GM18526 (cell line): ENCODE data around the gene LRBA.

ENCODE experiments used
- POLR2A ChIP-seq: IDR thresholded peaks from 3 replicates; pipeline ENCODE4 v1.6.1; 2011; ENCODE audit not compliant: insufficient read length; ENCODE audit errors: extremely low read depth

Gene LRBA

DNA sequence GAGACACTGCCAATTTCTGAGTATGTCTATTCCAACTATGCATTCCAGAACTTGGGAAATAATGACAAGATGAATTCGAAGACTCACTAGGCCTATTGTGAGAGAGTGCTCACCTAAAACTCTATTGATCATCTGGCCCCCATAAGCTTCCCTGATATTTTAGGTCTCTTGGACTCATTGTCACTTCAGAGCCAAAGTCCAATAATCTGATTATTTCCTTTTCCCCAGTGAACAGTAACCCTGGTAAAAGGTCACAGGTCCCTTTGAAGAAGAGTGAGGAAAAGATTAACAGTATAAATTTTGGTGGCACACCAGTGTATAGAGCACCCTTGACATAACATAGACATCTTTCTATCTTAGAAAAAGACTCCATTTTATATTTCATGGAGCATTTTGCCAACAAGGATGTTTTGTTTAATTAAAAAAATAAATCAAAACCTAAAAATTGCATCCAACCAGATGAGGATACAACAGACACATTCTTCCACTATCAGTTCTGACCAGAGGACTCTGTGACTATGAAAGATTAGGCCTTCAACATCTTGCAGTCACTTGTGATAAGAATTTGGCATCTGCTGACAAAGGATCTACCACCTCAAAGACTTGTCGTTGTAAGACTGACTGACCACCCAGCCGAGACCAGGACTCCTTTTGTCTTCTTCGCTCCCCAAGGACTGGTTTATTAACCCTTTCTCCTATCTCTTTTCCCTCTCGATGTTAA is 241.2 kb downstream of the LRBA start:
- no peak for TF ChIP-seq POLR2A

DNA sequence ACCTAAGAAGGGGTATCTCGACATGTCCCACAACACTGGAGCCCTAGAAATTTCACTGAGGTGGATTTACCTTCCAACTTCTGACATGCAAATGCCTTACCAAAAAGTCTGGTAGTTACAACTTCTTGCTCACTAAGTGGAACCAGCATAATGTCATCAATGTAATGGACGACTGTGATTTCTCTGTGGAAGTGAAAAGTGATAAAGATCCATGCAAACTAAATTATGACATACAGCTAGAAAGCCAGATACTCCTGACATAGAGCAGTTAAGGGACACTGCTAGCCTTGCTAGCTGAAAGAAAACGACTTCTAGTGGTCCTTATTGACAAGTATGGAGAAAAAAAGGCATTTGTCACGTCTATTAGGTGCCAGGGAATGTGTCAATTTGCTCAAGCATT is 242.1 kb downstream of the LRBA start:
- no peak for TF ChIP-seq POLR2A

DNA sequence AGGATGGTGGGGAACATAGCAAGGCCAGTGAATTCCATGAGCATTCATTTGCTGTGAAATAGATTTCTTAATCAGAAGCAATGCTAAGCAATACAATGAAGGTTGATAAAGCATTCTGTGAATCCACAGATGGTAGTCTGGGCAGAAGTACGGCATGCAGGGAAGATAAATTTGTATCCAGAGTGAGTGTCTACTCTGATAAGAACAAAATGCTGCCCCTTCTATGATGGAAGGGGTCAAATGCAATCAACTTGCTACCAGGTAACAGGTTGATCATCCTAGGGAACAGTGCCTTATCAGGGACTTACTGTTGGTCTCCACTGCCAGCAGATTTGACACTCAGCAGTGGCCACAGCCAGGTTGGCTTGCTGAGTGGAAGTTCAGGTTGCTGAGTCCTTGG is 243.7 kb downstream of the LRBA start:
- no peak for TF ChIP-seq POLR2A

DNA sequence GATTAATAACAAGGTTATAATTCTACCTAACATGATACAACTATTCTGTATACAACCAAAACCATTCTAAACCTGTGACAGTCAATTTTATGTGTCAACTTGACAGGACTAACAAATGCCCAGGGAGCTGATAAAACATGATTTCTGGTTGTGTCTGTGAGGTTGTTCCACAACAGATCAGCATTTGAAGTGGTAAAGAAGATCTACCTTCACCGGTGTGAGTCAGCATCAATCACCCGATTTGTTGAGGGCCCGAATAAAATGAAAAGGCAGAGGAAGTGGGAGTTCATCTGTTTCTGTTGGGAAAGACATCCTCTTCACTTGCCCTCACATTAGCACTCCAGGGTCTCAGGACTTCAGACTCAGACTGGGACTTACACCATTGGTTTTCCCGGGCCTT is 245.2 kb downstream of the LRBA start:
- TF ChIP-seq POLR2A = no peak

DNA sequence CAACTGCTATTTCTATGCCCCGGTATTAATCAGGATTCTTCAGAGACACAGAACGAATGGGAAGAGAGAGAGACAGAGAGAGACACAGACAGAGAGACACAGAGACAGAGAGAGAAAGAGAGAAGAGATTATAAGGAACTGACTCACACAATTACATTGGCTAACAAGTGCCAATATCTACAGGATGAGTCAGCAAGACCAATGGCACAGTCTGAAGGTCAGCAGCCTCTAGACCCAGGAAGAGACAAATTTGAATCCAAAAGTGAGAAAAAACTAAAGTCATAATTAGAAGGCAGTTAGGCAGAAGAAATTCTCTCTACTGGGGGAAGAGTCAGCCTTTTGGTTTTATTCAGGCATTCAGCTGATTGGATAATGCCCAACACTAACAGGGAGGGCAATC is 245.8 kb downstream of the LRBA start:
- TF ChIP-seq POLR2A = no peak

DNA sequence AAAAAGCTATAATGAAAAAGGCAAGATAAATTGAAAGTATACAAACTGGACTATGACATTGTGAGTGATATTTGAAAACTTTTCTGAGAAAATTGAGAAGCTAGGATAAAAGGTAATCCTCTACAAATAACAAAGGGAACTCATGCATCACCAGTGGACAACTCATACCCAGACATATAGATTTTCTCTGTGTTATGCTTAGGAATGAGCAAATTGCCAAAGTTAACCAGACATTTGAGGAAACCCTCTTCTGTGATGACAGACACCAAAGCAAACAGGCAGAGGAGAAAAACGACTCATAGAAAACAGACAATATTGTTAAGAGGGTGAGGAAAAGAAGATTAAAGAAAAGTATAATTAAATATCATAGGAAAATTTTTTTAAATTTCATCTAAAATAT is 246.6 kb downstream of the LRBA start:
- no peak for TF ChIP-seq POLR2A

DNA sequence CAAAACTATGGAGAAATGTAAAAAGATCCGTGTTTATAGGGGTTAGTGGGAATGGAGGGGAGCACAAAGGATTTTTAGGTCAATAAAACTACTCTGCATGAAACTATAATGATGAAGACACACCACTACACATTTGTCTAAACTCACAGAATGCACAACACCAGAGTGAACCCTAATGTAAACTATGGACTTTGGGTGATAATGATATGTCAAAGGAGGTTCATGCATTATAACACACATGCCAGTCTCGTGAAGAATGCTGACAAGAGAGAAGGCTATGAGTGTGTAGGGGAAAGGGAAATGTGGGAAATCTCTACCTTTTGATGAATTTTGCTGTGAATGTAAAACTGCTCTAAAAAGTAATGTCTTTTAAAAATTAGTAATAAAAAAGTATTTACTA is 249.9 kb downstream of the LRBA start:
- TF ChIP-seq POLR2A = no peak

DNA sequence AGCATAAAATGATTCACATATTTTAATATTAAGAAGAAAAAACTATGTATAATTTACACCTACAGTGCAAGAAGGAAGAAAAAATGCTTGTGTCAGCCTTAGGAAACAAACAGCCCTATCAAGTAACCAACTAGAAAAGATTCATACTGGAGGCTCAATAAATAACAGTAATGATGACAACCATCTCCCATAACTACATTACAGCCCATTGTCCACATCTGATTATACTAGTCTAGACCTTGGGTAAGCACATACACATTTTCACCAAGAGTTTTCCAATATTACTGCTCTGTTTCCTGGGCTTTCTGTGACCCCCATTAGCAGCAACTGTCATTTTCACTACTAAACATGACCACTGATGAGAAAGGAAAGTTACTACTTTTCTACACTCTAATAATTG is 263.4 kb downstream of the LRBA start:
- TF ChIP-seq POLR2A = no peak

DNA sequence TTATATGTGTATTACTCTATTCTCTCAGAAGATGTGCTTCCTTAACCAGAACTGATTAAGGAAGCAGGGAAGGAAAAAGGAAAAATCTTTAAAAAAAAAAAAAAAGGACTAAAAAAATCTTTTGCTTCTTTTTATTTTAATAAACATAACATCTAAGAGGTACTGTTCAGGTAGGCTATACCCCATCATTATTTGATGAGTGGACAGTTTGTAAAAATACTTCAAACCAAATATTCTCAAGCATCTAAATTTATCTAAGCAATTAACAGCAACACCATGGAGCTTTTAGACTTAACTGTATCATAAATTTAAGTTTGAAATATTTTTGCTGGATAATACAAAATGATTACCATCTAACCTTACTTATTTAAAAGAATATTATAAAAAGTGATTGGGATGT is 264.3 kb downstream of the LRBA start:
- no peak for TF ChIP-seq POLR2A

DNA sequence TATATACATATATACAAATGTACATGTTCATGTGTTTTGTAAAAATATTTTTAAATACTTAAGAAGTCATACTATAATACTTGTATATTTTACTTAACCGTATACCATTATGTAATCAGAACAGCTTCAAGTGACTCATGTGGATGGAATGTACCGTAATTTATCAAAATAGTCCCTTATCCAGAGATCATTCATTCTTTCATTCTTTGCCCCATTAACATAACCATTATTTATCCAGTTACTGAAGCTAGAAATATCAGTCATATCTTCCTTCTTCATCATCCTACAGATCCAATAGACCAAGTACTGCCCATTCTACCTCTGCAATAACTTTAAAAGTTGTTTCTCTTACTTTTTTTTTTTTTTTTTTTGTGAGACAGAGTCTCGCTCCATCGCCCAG is 268.9 kb downstream of the LRBA start:
- TF ChIP-seq POLR2A = no peak

DNA sequence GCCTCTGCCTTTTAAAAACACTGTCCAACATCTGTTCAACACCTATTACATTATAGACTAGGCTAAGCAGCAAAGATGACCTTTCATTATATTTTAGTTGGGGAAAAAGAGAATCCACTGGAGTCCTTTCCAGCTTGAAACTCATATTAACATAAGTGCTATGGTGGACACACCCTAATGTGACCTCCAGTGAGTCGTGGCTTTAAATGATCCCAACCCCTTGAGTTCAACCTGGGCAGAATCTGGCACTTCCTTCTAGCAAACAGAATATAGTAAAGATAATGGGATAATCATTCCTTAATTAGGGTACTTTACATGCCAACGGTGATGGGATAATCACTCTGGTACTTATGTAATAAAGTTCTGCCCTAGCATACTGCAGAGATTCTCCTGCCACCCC is 270.5 kb downstream of the LRBA start:
- no peak for TF ChIP-seq POLR2A

DNA sequence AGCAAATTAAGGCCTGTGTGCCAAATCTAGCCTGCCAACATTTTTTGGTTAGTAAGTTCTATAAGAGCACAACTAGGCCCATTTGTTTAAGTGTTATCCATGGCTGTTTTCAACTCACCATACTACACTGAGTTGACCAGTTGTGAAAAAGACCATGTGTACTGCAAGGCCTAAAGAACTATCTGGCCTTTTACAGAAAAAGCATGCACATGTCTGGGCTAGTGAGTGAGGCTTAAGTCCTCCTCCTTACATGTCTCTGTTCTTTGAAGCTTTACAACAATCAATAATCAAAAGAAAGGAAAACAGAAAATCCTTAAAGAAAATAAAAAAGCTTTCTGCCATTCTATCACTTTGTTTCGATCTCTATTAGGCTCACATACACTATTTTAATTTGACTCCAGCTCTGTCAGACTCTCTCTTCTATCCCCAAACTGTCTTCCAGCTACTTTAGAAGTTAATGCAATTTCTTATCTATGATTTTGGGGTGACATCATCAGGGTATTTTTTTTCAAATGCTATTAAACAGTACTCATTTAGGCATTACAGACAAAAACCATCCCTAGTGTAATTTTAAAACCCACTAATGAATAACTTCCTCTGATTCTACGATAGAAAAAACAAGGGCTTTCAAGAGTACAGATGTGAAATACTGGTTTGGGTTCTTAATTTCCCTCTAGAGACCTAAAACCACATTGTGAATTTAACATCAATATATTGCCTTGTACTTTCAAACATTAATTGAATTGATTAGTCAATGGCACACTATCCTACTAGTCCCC is 271.3 kb downstream of the LRBA start:
- TF ChIP-seq POLR2A = no peak

DNA sequence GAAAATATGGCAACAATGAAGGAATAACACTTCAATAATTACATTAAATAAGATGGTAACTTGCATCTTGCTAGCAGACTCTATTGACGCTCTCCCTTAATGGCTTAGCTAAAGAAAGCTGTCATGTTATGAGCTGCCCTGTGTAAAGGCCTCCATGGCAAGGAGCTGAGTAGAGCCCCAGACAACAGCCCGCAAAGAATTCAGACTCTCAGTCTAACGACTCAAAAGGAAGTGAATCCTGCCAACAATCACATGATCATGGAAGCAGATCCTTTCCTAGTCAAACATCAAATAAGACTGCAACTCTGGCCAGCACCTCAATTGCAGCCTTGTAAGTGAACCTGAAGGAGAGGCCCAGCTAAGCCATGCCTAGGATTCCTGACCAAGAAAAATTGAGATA is 275.5 kb downstream of the LRBA start:
- TF ChIP-seq POLR2A = no peak

DNA sequence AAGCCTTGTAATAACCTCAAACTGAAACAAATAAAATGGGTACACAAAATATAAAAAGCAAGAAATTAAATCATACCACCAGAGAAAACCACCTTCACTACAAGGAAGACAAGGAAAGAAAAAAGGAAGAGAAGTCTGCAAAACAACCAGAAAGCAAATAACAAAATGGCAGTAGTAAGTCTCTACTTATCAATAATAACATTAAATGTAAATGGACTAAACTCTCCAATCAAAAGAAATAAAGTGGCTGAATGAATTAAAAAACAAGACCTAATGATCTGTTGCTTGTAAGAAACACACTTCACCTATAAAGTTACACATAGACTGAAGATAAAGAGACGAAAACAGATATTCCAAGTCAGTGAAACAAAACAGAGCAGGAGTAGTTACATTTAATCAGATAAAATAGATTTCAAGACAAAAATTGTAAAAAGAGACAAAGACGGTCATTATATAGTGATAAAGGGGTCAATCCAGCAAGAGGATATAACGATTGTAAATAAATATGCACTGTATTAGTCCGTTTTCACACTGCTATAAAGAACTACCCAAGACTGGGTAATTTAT is 289.0 kb downstream of the LRBA start:
- no peak for TF ChIP-seq POLR2A

DNA sequence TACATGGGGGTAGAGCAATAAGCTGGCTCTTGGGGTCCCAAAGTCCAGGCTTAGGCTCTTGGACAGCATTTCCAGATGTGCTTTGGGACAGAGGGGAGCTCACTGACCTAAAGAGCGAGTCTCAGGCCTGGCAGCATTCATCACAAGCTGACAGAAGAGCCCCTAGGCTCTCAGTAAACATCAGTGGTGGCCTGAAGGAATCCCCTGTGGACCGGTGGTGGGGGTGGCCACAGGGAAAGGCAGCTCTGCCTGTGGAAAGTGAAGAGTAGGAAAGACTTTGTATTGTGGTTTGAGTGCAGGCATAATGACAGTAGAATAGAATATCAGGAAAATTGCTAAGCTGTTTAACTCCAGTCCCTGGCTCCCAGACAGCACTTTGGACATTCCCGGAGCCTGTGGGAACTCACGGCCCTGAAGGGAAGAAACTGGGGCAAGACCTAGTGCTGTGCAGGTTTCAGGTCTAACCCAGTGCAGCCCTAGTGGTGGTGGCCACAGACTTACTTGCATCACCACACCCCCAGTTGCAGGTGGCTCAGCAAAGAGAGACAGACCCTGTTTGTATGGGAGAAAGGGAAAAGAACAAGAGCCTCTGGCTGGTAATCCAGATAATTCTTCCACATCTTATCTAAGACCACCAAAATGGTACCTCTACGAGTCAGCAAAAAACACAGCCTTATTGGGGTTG is 291.2 kb downstream of the LRBA start:
- no peak for TF ChIP-seq POLR2A

DNA sequence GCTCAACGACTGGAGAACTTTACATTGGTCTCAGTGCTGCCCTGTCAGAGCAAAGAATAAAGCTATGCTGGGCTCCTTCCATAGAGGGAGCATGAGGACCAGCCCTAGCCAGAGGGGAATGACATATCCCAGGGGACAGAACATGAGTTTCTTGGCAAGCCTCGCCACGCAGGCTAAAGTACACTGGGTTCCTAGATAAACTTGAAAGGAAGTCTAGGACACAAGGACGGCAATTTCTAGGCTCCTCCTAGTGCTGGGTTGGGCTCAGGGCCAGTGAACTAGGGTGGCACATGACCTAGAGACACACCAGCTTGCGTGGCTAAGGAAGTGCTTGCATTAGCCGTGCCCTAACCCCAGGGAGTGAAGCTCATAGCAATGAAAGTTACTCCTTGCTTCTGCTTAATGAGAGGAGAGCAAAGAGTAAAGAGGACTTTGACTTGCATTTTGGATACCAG is 292.1 kb downstream of the LRBA start:
- TF ChIP-seq POLR2A = no peak
